Mesothelial cell of epicardium (in vitro differentiated cells): ENCODE results near the gene SHC3. TPM values are rescaled to one million over a fixed set of nuclear protein-coding genes. Genes with fewer than 3 reads are reported as not detected.
A peak's percentile ranks its signal among the peaks of the same experiment; 100 is the strongest.

Experiments used
- DNase-seq, 2 experiments: peaks; one replicate each; pipeline ENCODE4 v3.0.0; 2021; ENCODE audit warnings: low spot score in 2 of 2; ENCODE audit not compliant: unreplicated experiment in 2 of 2
- H3K27ac Mint-ChIP-seq: 2 replicates; pipeline ENCODE4 v1.8.0; 2021; ENCODE audit warnings: mixed read lengths
- H3K27me3 Mint-ChIP-seq: 2 replicates; pipeline ENCODE4 v1.8.0; 2021; ENCODE audit warnings: low read depth, mixed read lengths
- H3K36me3 Mint-ChIP-seq: 2 replicates; pipeline ENCODE4 v1.8.0; 2021; ENCODE audit warnings: mixed read lengths
- H3K4me1 Mint-ChIP-seq: 2 replicates; pipeline ENCODE4 v1.8.0; 2021; ENCODE audit warnings: mixed read lengths
- H3K4me3 Mint-ChIP-seq: 2 replicates; pipeline ENCODE4 v1.8.0; 2021; ENCODE audit warnings: mild to moderate bottlenecking, moderate library complexity, mixed read lengths
- H3K9me3 Mint-ChIP-seq: 2 replicates; pipeline ENCODE4 v1.8.0; 2021; ENCODE audit warnings: mixed read lengths
- total RNA-seq: library from RNA; stranded (reverse); gene quantifications from 3 replicates; pipeline ENCODE4 v1.2.1, GENCODE V29; 2021
- TF ChIP-seq, protein P1 (sequence below): fragments of 200-600 bp; sonication (generic); IDR thresholded peaks from one replicate; pipeline ENCODE4 v1.5.0; 2021; ENCODE audit warnings: antibody characterized with exemption; ENCODE audit not compliant: unreplicated experiment

Gene SHC3
- total RNA-seq, 1 donor from 2014 or later = 2.1 TPM

DNA sequence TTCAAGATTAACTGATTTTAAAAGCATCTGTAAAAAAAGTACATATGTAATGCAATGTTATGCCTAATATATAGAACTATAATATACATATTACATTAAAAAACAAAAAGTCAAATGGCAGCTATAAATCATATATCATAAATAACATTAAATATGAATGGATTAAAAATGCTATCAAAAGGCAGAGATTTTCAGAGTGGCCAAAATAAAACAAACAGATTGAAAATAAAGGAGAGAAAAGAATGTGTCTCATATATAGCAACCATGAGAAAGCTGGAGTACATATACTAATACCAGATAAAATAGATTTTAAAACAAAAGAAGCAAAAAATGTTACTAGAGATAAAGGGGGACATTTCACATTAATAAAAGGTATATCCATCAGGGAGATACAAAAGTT, 148.8 kb downstream of the SHC3 start:
- TF ChIP-seq, protein P1, sequence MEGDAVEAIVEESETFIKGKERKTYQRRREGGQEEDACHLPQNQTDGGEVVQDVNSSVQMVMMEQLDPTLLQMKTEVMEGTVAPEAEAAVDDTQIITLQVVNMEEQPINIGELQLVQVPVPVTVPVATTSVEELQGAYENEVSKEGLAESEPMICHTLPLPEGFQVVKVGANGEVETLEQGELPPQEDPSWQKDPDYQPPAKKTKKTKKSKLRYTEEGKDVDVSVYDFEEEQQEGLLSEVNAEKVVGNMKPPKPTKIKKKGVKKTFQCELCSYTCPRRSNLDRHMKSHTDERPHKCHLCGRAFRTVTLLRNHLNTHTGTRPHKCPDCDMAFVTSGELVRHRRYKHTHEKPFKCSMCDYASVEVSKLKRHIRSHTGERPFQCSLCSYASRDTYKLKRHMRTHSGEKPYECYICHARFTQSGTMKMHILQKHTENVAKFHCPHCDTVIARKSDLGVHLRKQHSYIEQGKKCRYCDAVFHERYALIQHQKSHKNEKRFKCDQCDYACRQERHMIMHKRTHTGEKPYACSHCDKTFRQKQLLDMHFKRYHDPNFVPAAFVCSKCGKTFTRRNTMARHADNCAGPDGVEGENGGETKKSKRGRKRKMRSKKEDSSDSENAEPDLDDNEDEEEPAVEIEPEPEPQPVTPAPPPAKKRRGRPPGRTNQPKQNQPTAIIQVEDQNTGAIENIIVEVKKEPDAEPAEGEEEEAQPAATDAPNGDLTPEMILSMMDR = no peak
- Mint-ChIP-seq H3K9me3 (peaks cover 31% of the 10 kb centered on the region), H3K27ac (no peak overlapping the region)

DNA sequence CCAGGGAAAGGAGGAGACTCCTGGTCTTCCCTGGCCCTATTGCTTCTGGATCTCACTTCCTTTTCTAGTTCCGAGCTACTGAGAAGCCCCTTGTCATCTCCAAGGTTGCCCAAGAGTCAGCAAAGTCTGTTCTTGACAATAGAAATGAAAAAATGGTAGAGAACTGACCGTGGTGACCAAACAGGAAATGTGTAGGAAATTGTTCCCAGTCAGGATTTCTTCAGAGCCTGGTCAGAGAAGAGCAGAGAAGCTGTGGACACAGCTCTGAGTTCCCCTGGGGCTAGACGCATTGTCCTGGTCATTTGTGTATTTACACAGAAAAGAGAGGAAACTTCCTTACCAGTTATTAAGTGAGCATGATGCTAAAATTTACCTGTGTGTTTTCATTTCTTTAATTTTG, 151.7 kb downstream of the SHC3 start:
- TF ChIP-seq, protein P1 = no peak
- no peak for DNase-seq
- Mint-ChIP-seq H3K27me3 (no peaks in the 10 kb centered on the region), H3K4me3 (no peak overlapping the region), H3K36me3 (peaks cover 11% of the 10 kb centered on the region), H3K27ac (no peak overlapping the region), H3K9me3 (peaks cover 26% of the 10 kb centered on the region), H3K4me1 (peaks cover 25% of the 10 kb centered on the region)

More for the DNA sequence above, 148.8 kb downstream of the SHC3 start:
- Mint-ChIP-seq H3K4me3 (no peak overlapping the region), H3K36me3 (peaks cover 11% of the 10 kb centered on the region), H3K4me1 (peaks cover 6% of the 10 kb centered on the region), H3K27me3 (no peaks in the 10 kb centered on the region)
- DNase-seq = no peak

DNA sequence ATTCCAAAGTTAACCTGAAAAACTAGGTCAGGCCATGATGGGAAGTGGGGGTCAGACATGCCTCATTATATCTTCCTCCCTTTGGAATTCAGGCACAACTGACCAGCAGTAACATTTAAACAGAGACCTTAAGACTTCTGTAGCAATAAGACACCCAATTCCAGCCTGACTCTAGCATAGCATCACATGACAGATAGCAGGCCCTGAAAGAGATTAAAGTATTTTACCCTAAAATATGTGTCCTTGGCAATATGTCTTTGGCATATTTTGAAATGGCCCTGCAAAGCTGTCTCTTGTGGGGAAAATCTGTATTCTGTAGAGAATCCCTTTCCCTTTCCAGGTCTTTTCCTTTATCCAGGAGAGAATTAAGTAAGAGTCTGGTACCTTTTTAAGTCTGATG, 153.1 kb downstream of the SHC3 start:
- TF ChIP-seq, protein P1 = no peak
- Mint-ChIP-seq H3K27me3 (no peaks in the 10 kb centered on the region), H3K9me3 (peaks cover 16% of the 10 kb centered on the region), H3K36me3 (peaks cover 7% of the 10 kb centered on the region), H3K4me3 (no peak overlapping the region), H3K27ac (no peak overlapping the region), H3K4me1 (peaks cover 34% of the 10 kb centered on the region)
- no peak for DNase-seq

DNA sequence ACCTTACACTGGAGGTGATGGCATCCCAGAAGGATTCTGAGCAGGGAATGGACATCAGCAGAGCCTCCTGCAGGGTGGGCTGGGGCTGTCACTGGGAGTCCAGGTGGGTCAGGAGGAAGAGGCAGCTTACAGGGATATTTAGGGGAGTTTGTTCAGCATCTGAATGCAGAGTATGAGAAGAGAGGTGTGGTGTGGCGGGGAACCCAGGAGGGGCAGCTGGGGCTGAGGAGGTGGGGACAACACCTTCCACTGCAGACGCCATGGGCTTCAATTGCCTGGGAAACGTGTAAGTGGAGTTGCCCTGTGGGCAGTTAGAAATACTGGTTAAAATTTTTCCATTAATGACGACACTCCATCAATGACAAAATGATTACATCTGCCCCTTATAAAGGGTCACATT, 153.9 kb downstream of the SHC3 start:
- no peak for DNase-seq
- H3K27me3 Mint-ChIP-seq = no peaks in the 10 kb centered on the region
- peaks cover 10% of the 10 kb centered on the region for H3K9me3 Mint-ChIP-seq
- H3K36me3 Mint-ChIP-seq = peaks cover 4% of the 10 kb centered on the region
- H3K4me1 Mint-ChIP-seq = peaks cover 34% of the 10 kb centered on the region
- H3K27ac Mint-ChIP-seq = no peak overlapping the region
- H3K4me3 Mint-ChIP-seq = no peak overlapping the region
- TF ChIP-seq, protein P1 = no peak

DNA sequence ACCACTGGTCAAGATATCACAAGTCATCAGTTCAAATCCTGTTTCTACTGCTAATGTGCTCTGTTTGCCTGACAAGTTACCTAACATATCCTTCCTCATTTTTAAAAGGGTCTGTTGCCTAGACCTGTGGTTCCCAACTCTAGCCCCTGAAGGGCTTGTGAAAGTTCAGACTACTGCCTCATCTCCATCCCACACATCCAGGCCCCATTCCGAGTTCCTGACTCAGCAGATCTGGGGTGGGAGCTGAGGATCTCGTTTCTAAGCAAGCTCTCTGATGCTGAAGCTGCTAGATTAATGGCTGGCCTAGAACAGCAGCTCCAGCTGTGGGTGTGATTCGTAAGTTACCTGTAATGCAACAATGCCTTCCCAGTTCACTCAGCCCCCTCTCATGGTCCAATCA, 154.9 kb downstream of the SHC3 start:
- DNase-seq = no peak
- Mint-ChIP-seq H3K27me3 (no peaks in the 10 kb centered on the region), H3K27ac (peak overlapping the region; percentile 94)

More for the DNA sequence above, 154.9 kb downstream of the SHC3 start:
- TF ChIP-seq, protein P1 = no peak
- peaks cover 34% of the 10 kb centered on the region for H3K4me1 Mint-ChIP-seq
- H3K36me3 Mint-ChIP-seq = peaks cover 2% of the 10 kb centered on the region
- no peak overlapping the region for H3K4me3 Mint-ChIP-seq
- peaks cover 6% of the 10 kb centered on the region for H3K9me3 Mint-ChIP-seq
